GM12801 (cell line): ENCODE results near the gene ZCCHC8.

Experiments used
- CTCF ChIP-seq: IDR thresholded peaks from one replicate; pipeline ENCODE4 v1.5.1; 2011; ENCODE audit warnings: control low read depth; ENCODE audit not compliant: insufficient read length; ENCODE audit errors: extremely low read depth

The ZCCHC8 gene

GRCh38 chr12:122495258-122495657 is 5.5 kb downstream of the ZCCHC8 start:
- TF ChIP-seq CTCF = no peak

- TF ChIP-seq CTCF = no peak
Measured at GRCh38 chr12:122491991-122492390, 8.7 kb downstream of the ZCCHC8 start.

GRCh38 chr12:122489038-122489437 is 11.7 kb downstream of the ZCCHC8 start:
- no peak for TF ChIP-seq CTCF

GRCh38 chr12:122486805-122487426 is 13.8 kb downstream of the ZCCHC8 start:
- no peak for TF ChIP-seq CTCF

GRCh38 chr12:122483969-122484368 is 16.8 kb downstream of the ZCCHC8 start:
- no peak for TF ChIP-seq CTCF

- no peak for TF ChIP-seq CTCF
Measured at GRCh38 chr12:122481861-122482260, 18.9 kb downstream of the ZCCHC8 start.

GRCh38 chr12:122480753-122481152 is 20.0 kb downstream of the ZCCHC8 start:
- no peak for TF ChIP-seq CTCF

GRCh38 chr12:122474324-122474716 is 26.4 kb downstream of the ZCCHC8 start:
- TF ChIP-seq CTCF = no peak
